Neural cell (in vitro differentiated cells): ENCODE results near the gene IQCH. TPM values are rescaled to one million over a fixed set of nuclear protein-coding genes. Genes with fewer than 3 reads are reported as not detected.

Experiments used
- H2AFZ ChIP-seq: fragments of 200-600, 300-800 bp; sonication (generic), shearing (Covaris generic); 2 replicates; pipeline ENCODE4 v1.6.0; 2014; ENCODE audit warnings: low read depth, mild to moderate bottlenecking, antibody characterized with exemption, low read length, moderate library complexity
- H3F3A ChIP-seq: fragments of 200-600 bp; shearing (Covaris generic); 2 replicates; pipeline ENCODE4 v1.6.1; 2016; ENCODE audit warnings: mild to moderate bottlenecking, moderate library complexity, mixed read lengths, antibody characterized with exemption, low read length; ENCODE audit not compliant: insufficient read depth, poor library complexity, severe bottlenecking
- H3K27ac ChIP-seq: fragments of 200-600, 300-800 bp; sonication (generic), shearing (Covaris generic); 2 replicates; pipeline ENCODE4 v1.5.1; 2014; ENCODE audit warnings: mild to moderate bottlenecking, low read length, moderate library complexity
- H3K27me3 ChIP-seq: fragments of 300-800, 200-600 bp; sonication (generic), shearing (Covaris generic); 2 replicates; pipeline ENCODE4 v1.6.0; 2014; ENCODE audit warnings: mild to moderate bottlenecking, low read depth, low read length, moderate library complexity; ENCODE audit not compliant: insufficient read depth
- H3K36me3 ChIP-seq: fragments of 300-800, 200-600 bp; sonication (generic), shearing (Covaris generic); 2 replicates; pipeline ENCODE4 v1.5.1; 2014; ENCODE audit warnings: mild to moderate bottlenecking, antibody characterized with exemption, low read length, moderate library complexity; ENCODE audit not compliant: insufficient read depth
- H3K4me2 ChIP-seq: fragments of 300-800, 200-600 bp; sonication (generic), shearing (Covaris generic); 2 replicates; pipeline ENCODE4 v1.6.0; 2014; ENCODE audit warnings: mild to moderate bottlenecking, low read length
- H3K4me3 ChIP-seq: fragments of 300-800, 200-600 bp; sonication (generic), shearing (Covaris generic); 2 replicates; pipeline ENCODE4 v1.5.1; 2014; ENCODE audit warnings: mild to moderate bottlenecking, low read length, moderate library complexity
- H3K79me2 ChIP-seq: fragments of 200-600 bp; shearing (Covaris generic); replicated peaks from 2 replicates; pipeline ENCODE4 v1.6.0; 2014; ENCODE audit warnings: mild to moderate bottlenecking, low read length, moderate library complexity; ENCODE audit not compliant: insufficient read depth
- H3K9ac ChIP-seq: fragments of 300-800, 200-600 bp; sonication (generic), shearing (Covaris generic); 2 replicates; pipeline ENCODE4 v1.6.1; 2016; ENCODE audit warnings: mild to moderate bottlenecking, low read length, mixed read lengths
- H3K9me2 ChIP-seq: fragments of 200-600 bp; shearing (Covaris generic); 2 replicates; pipeline ENCODE4 v1.6.1; 2016; ENCODE audit warnings: mild to moderate bottlenecking, low read length, mixed read lengths; ENCODE audit not compliant: insufficient read depth
- H3K9me3 ChIP-seq: fragments of 200-600, 300-800 bp; sonication (generic), shearing (Covaris generic); 2 replicates; pipeline ENCODE4 v1.6.1; 2016; ENCODE audit warnings: mild to moderate bottlenecking, mixed run types, low read length, moderate library complexity, mixed read lengths
- H4K20me1 ChIP-seq: fragments of 200-600 bp; shearing (Covaris generic); 2 replicates; pipeline ENCODE4 v1.6.1; 2016; ENCODE audit warnings: mild to moderate bottlenecking, mixed run types; ENCODE audit not compliant: insufficient read depth
- CTCF ChIP-seq: fragments of 450-650 bp; IDR thresholded peaks from 2 replicates; pipeline ENCODE4 v1.5.1; 2014; ENCODE audit warnings: antibody characterized with exemption, mild to moderate bottlenecking, moderate library complexity; ENCODE audit not compliant: poor library complexity, severe bottlenecking
- EP300 ChIP-seq: fragments of 450-650 bp; conservative IDR thresholded peaks from 2 replicates; pipeline ENCODE4 v1.6.1; 2014; ENCODE audit warnings: antibody characterized with exemption, mild to moderate bottlenecking, moderate library complexity; ENCODE audit not compliant: poor library complexity, severe bottlenecking
- EZH2 ChIP-seq: fragments of 200-600, 300-800 bp; shearing (Covaris generic), sonication (generic); IDR thresholded peaks from 2 replicates; pipeline ENCODE4 v1.6.1; 2014; ENCODE audit warnings: antibody characterized with exemption, low read length, borderline replicate concordance, mild to moderate bottlenecking; ENCODE audit not compliant: insufficient read depth, poor library complexity, severe bottlenecking
- MXI1 ChIP-seq: fragments of 450-650 bp; conservative IDR thresholded peaks from 2 replicates; pipeline ENCODE4 v1.6.1; 2014; ENCODE audit warnings: antibody characterized with exemption, mild to moderate bottlenecking; ENCODE audit not compliant: poor library complexity, severe bottlenecking
- POLR2AphosphoS5 ChIP-seq: IDR thresholded peaks from 2 replicates; pipeline ENCODE4 v1.6.1; 2012
- RAD21 ChIP-seq: fragments of 450-650 bp; conservative IDR thresholded peaks from 2 replicates; pipeline ENCODE4 v1.6.1; 2014; ENCODE audit warnings: antibody characterized with exemption, mild to moderate bottlenecking, moderate library complexity
- REST ChIP-seq: IDR thresholded peaks from 2 replicates; pipeline ENCODE4 v1.6.1; 2012; ENCODE audit warnings: borderline replicate concordance
- SMC3 ChIP-seq: fragments of 450-650 bp; conservative IDR thresholded peaks from 2 replicates; pipeline ENCODE4 v1.6.1; 2014; ENCODE audit warnings: antibody characterized with exemption, mild to moderate bottlenecking, moderate library complexity; ENCODE audit not compliant: poor library complexity
- TAF1 ChIP-seq: IDR thresholded peaks from 2 replicates; pipeline ENCODE4 v1.6.1; 2012; ENCODE audit warnings: low read depth
- polyA plus RNA-seq: library from polyadenylated mRNA; depleted of rRNA; stranded (reverse); fragments of >200 nt; gene quantifications from 2 replicates; pipeline ENCODE4 v1.2.3, GENCODE V29; 2014

Gene IQCH
- polyA plus RNA-seq, 1 donor from 2014 or later: 2.8 TPM

- Histone ChIP-seq H3K9me2 (no peaks in the 10 kb centered on the region), H2AFZ (no peak overlapping the region), H3K36me3 (peaks cover 5% of the 10 kb centered on the region), H3K4me3 (no peak overlapping the region), H3K9ac (no peak overlapping the region), H3K9me3 (no peaks in the 10 kb centered on the region), H3K27ac (no peak overlapping the region), H3K27me3 (no peaks in the 10 kb centered on the region), H3F3A (no peaks in the 10 kb centered on the region), H3K79me2 (no peaks in the 10 kb centered on the region), H4K20me1 (no peaks in the 10 kb centered on the region), H3K4me2 (no peak overlapping the region)
- no peak for TF ChIP-seq POLR2AphosphoS5
- TF ChIP-seq TAF1: no peak
- no peak for TF ChIP-seq EP300
- no peak for TF ChIP-seq EZH2
- no peak for TF ChIP-seq REST
- TF ChIP-seq SMC3: no peak
- TF ChIP-seq RAD21: no peak
- no peak for TF ChIP-seq MXI1
- no peak for TF ChIP-seq CTCF
These were observed 26.7 kb upstream of the IQCH start for GRCh38 chr15:67227846-67228245.

- TF ChIP-seq REST (no peak), MXI1 (no peak), SMC3 (no peak), EP300 (no peak), RAD21 (no peak), TAF1 (no peak), POLR2AphosphoS5 (no peak), EZH2 (no peak), CTCF (no peak)
- Histone ChIP-seq H3K4me2 (no peak overlapping the region), H4K20me1 (no peaks in the 10 kb centered on the region), H3K9me3 (no peaks in the 10 kb centered on the region), H3K9me2 (no peaks in the 10 kb centered on the region), H3K36me3 (peaks cover 9% of the 10 kb centered on the region), H3F3A (no peaks in the 10 kb centered on the region), H2AFZ (no peak overlapping the region), H3K9ac (no peak overlapping the region), H3K79me2 (no peaks in the 10 kb centered on the region), H3K27me3 (no peaks in the 10 kb centered on the region), H3K27ac (no peak overlapping the region), H3K4me3 (no peak overlapping the region)
These were observed 26.3 kb upstream of the IQCH start for GRCh38 chr15:67228286-67228685.
